SK-N-SH (cell line): Measurements from ENCODE around the gene TADA2B. TPM values are rescaled to one million over a fixed set of nuclear protein-coding genes. Genes with fewer than 3 reads are reported as not detected.

Experiments used
- CTCF ChIA-PET: fragments of 300-600, 350-600 bp; formaldehyde crosslinking; extraction: SDS; loops from one replicate; lab custom pipeline; 2021; lab: Yijun Ruan, JAX
- POLR2A ChIA-PET: fragments of 350-600 bp; sonication (Branson Sonifier 250); formaldehyde crosslinking; extraction: SDS; loops from one replicate; lab custom pipeline; 2020; ENCODE audit warnings: antibody characterized with exemption, inconsistent platforms; lab: Yijun Ruan, JAX
- DNase-seq: peaks from one replicate; pipeline ENCODE4 v3.0.0; 2012
- H2AFZ ChIP-seq: fragments of 200-600 bp; sonication (generic); 2 replicates; pipeline ENCODE4 v1.8.1; 2016; ENCODE audit warnings: antibody characterized with exemption, mild to moderate bottlenecking, low read depth
- H3F3A ChIP-seq: fragments of 200-600 bp; sonication (generic); replicated peaks from 2 replicates; pipeline ENCODE3; 2016; ENCODE audit warnings: antibody characterized with exemption, mild to moderate bottlenecking; ENCODE audit not compliant: insufficient read depth
- H3K27ac ChIP-seq, 2 experiments: fragments of 200-500 bp in 1 of 2; fragments of 200-600 bp in 1 of 2; sonication (Bioruptor generic) in 1 of 2; sonication (generic), shearing (Covaris generic) in 1 of 2; 2 replicates each; pipeline versions ENCODE4 v1.5.1 to v1.6.1; 2014 to 2016; ENCODE audit warnings: low read depth in 2 of 2, inconsistent platforms in 1 of 2, low read length in 1 of 2, mild to moderate bottlenecking in 1 of 2, mixed read lengths in 1 of 2
- H3K27me3 ChIP-seq: fragments of 200-600 bp; sonication (generic), shearing (Covaris generic); 2 replicates; pipeline ENCODE4 v1.6.1; 2016; ENCODE audit warnings: mixed run types; ENCODE audit not compliant: insufficient read depth
- H3K36me3 ChIP-seq, 2 experiments: fragments of 200-500 bp in 1 of 2; fragments of 200-600 bp in 1 of 2; sonication (Bioruptor generic) in 1 of 2; sonication (generic) in 1 of 2; replicated peaks in 1 of 2; 2 replicates each; pipeline versions ENCODE3 to v1.5.1; 2014 to 2016; ENCODE audit warnings: low read length in 1 of 2, mild to moderate bottlenecking in 1 of 2; ENCODE audit not compliant: insufficient read depth in 2 of 2, control insufficient read depth in 1 of 2
- H3K4me1 ChIP-seq, 2 experiments: fragments of 200-500 bp in 1 of 2; fragments of 200-600 bp in 1 of 2; sonication (Bioruptor generic) in 1 of 2; sonication (generic), shearing (Covaris generic) in 1 of 2; 2 replicates each; pipeline versions ENCODE4 v1.5.1 to v1.6.1; 2014 to 2016; ENCODE audit warnings: low read depth in 1 of 2, low read length in 1 of 2, mixed run types in 1 of 2; ENCODE audit not compliant: insufficient read depth in 2 of 2, control insufficient read depth in 1 of 2
- H3K4me2 ChIP-seq: fragments of 200-600 bp; sonication (generic), shearing (Covaris generic); 2 replicates; pipeline ENCODE4 v1.6.1; 2017; ENCODE audit warnings: mixed run types
- H3K4me3 ChIP-seq, 2 experiments: fragments of 200-500 bp in 1 of 2; fragments of 200-600 bp in 1 of 2; sonication (Bioruptor generic) in 1 of 2; sonication (generic), shearing (Covaris generic) in 1 of 2; 2 replicates each; pipeline versions ENCODE4 v1.5.1 to v1.8.1; 2014 to 2016; ENCODE audit warnings: low read depth in 2 of 2, inconsistent platforms in 1 of 2, low read length in 1 of 2, mild to moderate bottlenecking in 1 of 2, mixed read lengths in 1 of 2, moderate library complexity in 1 of 2
- H3K79me2 ChIP-seq: fragments of 200-600 bp; sonication (generic); 2 replicates; pipeline ENCODE4 v1.8.1; 2017; ENCODE audit warnings: mild to moderate bottlenecking; ENCODE audit not compliant: insufficient read depth
- H3K9ac ChIP-seq: fragments of 200-600 bp; sonication (generic); 2 replicates; pipeline ENCODE4 v1.6.1; 2017; ENCODE audit warnings: mixed run types
- H3K9me2 ChIP-seq: fragments of 200-600 bp; sonication (generic); 2 replicates; pipeline ENCODE4 v1.6.1; 2017; ENCODE audit warnings: mixed run types
- H3K9me3 ChIP-seq: fragments of 200-600 bp; sonication (generic); 2 replicates; pipeline ENCODE4 v1.6.1; 2017; ENCODE audit warnings: mixed run types, mild to moderate bottlenecking, moderate library complexity
- H4K20me1 ChIP-seq: fragments of 200-600 bp; sonication (generic); 2 replicates; pipeline ENCODE4 v1.6.1; 2017; ENCODE audit warnings: mild to moderate bottlenecking, mixed run types; ENCODE audit not compliant: insufficient read depth
- CHD2 ChIP-seq: fragments of 150-350 bp; IDR thresholded peaks from 2 replicates; pipeline ENCODE4 v1.6.1; 2018; ENCODE audit warnings: low read length; ENCODE audit not compliant: partially characterized antibody
- CTCF ChIP-seq: fragments of 200-600 bp; sonication (generic); IDR thresholded peaks from 2 replicates; pipeline ENCODE4 v1.6.1; 2017; ENCODE audit warnings: antibody characterized with exemption, mild to moderate bottlenecking, moderate library complexity
- ELF1 ChIP-seq: IDR thresholded peaks from 2 replicates; pipeline ENCODE4 v1.4.0; 2012
- EP300 ChIP-seq, 2 experiments: IDR thresholded peaks; 2 replicates each; pipeline versions ENCODE4 v1.4.0 to v1.6.1; 2012; ENCODE audit warnings: borderline replicate concordance in 1 of 2, low read depth in 1 of 2, low read length in 1 of 2
- EZH2phosphoT487 ChIP-seq: fragments of 200-600 bp; sonication (generic); IDR thresholded peaks from 2 replicates; pipeline ENCODE4 v1.6.1; 2017; ENCODE audit warnings: low read depth, mixed run types, mild to moderate bottlenecking, antibody characterized with exemption, moderate library complexity, borderline replicate concordance
- FOXM1 ChIP-seq: IDR thresholded peaks from 2 replicates; pipeline ENCODE4 v1.4.0; 2012; ENCODE audit warnings: low read depth, mild to moderate bottlenecking
- JUND ChIP-seq: IDR thresholded peaks from 2 replicates; pipeline ENCODE4 v1.4.0; 2012
- MXI1 ChIP-seq: IDR thresholded peaks from 2 replicates; pipeline ENCODE4 v1.6.1; 2012; ENCODE audit warnings: mild to moderate bottlenecking, low read depth, low read length, improper control_type of control experiment
- NFIC ChIP-seq: IDR thresholded peaks from 2 replicates; pipeline ENCODE4 v1.4.0; 2012; ENCODE audit warnings: borderline replicate concordance
- NRF1 ChIP-seq: IDR thresholded peaks from 2 replicates; pipeline ENCODE4 v1.6.1; 2012; ENCODE audit warnings: low read depth, mild to moderate bottlenecking, low read length
- RAD21 ChIP-seq: IDR thresholded peaks from 2 replicates; pipeline ENCODE4 v1.6.1; 2012; ENCODE audit warnings: mild to moderate bottlenecking, low read length
- REST ChIP-seq: IDR thresholded peaks from 2 replicates; pipeline ENCODE4 v1.6.1; 2012; ENCODE audit warnings: mild to moderate bottlenecking, low read depth, low read length, moderate library complexity
- RFX5 ChIP-seq: IDR thresholded peaks from 2 replicates; pipeline ENCODE4 v1.6.1; 2012; ENCODE audit warnings: mild to moderate bottlenecking, improper control_type of control experiment, low read length
- SMC3 ChIP-seq: IDR thresholded peaks from 2 replicates; pipeline ENCODE4 v1.6.1; 2012; ENCODE audit warnings: low read depth, low read length, improper control_type of control experiment
- TAF1 ChIP-seq: IDR thresholded peaks from 2 replicates; pipeline ENCODE4 v1.6.1; 2012; ENCODE audit warnings: low read depth, mild to moderate bottlenecking, low read length, moderate library complexity, borderline replicate concordance
- TEAD4 ChIP-seq: IDR thresholded peaks from 2 replicates; pipeline ENCODE4 v1.4.0; 2012; ENCODE audit warnings: mild to moderate bottlenecking, borderline replicate concordance; ENCODE audit not compliant: insufficient read depth
- YY1 ChIP-seq: IDR thresholded peaks from 2 replicates; pipeline ENCODE4 v1.4.0; 2012; ENCODE audit warnings: low read depth, mild to moderate bottlenecking
- WGBS: methylation state at CpG from one replicate; pipeline ENCODE4 v1.1.6; 2017; ENCODE audit warnings: low lambda C conversion rate; 5-methylcytosine and 5-hydroxymethylcytosine counted together
- polyA plus RNA-seq, 3 experiments: library from polyadenylated mRNA; depleted of rRNA; stranded (reverse); fragments of >200 nt; gene quantifications; 2 replicates each; pipeline ENCODE4 v1.2.3, GENCODE V29; 2012

Gene TADA2B
- polyA plus RNA-seq, 1 of the 3 experiments (the other 2 are of a cell fraction), result 8.0 TPM

GRCh38 chr4:7013175-7013574, 30.0 kb upstream of the TADA2B start:
- Histone ChIP-seq H3K27ac (no peak overlapping the region), H2AFZ (no peak overlapping the region), H3K9me2 (no peaks in the 10 kb centered on the region), H3K4me1 (peaks cover 0 to 5% of the 10 kb centered on the region in 2 experiments; a peak in 1 of 4 replicates), H3K4me2 (no peak overlapping the region), H3K9ac (no peak overlapping the region), H3K4me3 (no peak overlapping the region)
- peak; percentile 67 for DNase-seq
- ChIA-PET POLR2A (interaction anchor here (0.7 kb wide), 1 partner anchor 104 kb away, joined by 3 read pairs; the partner anchor contains the start of gene TBC1D14), CTCF (interaction anchor here (1.0 to 1.8 kb wide), 6 partner anchors 9 to 140 kb away, joined by 3 to 5 read pairs (median 4); no protein-coding TSS in a partner anchor)
- TF ChIP-seq REST (no peak), RFX5 (no peak), NFIC (no peak), TEAD4 (no peak), TAF1 (no peak), SMC3 (no peak), NRF1 (no peak), EZH2phosphoT487 (no peak), CTCF (no peak), EP300 (IDR thresholded peaks at IDR 0.05; ENCODE audit: borderline replicate concordance in 1 of 2, low read depth in 1 of 2, low read length in 1 of 2) (no peak), ELF1 (no peak), RAD21 (no peak), JUND (no peak), MXI1 (no peak), CHD2 (no peak), FOXM1 (no peak), YY1 (no peak)
- TF ChIP-seq, all 33 proteins: peak for 0
- Histone ChIP-seq H4K20me1 (no peaks in the 10 kb centered on the region), H3K27me3 (no peaks in the 10 kb centered on the region), H3K79me2 (no peaks in the 10 kb centered on the region), H3K36me3 (peaks cover 46 to 67% of the 10 kb centered on the region in 2 experiments), H3K9me3 (no peaks in the 10 kb centered on the region), H3F3A (no peaks in the 10 kb centered on the region)
- 85% methylated on average over 11 of the region's 11 CpGs for WGBS
